IMR-90 (cell line): ENCODE results near the gene CACNA2D3.

Experiments
- CEBPB ChIP-seq: IDR thresholded peaks from 2 replicates; pipeline ENCODE4 v1.6.1; 2012; ENCODE audit warnings: low read depth, low read length, improper control_type of control experiment
- CTCF ChIP-seq: conservative IDR thresholded peaks from 2 replicates; pipeline ENCODE4 v1.5.1; 2012; ENCODE audit warnings: mild to moderate bottlenecking, low read depth, low read length, improper control_type of control experiment
- FOS ChIP-seq: fragments of 150-350 bp; IDR thresholded peaks from 2 replicates; pipeline ENCODE4 v1.6.1; 2016; ENCODE audit warnings: low read depth, low read length
- MAZ ChIP-seq: IDR thresholded peaks from 2 replicates; pipeline ENCODE4 v1.6.1; 2012; ENCODE audit warnings: low read depth, mild to moderate bottlenecking, low read length, improper control_type of control experiment, moderate library complexity, borderline replicate concordance
- POLR2A ChIP-seq: IDR thresholded peaks from 2 replicates; pipeline ENCODE4 v1.6.1; 2012; ENCODE audit warnings: mild to moderate bottlenecking, low read depth, low read length
- RAD21 ChIP-seq: IDR thresholded peaks from 2 replicates; pipeline ENCODE4 v1.6.1; 2012; ENCODE audit warnings: low read length, improper control_type of control experiment
- RCOR1 ChIP-seq: IDR thresholded peaks from 2 replicates; pipeline ENCODE4 v1.6.1; 2012; ENCODE audit warnings: mild to moderate bottlenecking, low read length, improper control_type of control experiment; ENCODE audit not compliant: insufficient replicate concordance
- USF2 ChIP-seq: fragments of 150-350 bp; IDR thresholded peaks from 2 replicates; pipeline ENCODE4 v1.6.1; 2017; ENCODE audit warnings: mild to moderate bottlenecking, antibody characterized with exemption, low read length, low read depth

- TF ChIP-seq CTCF (no peak), CEBPB (no peak), MAZ (no peak), USF2 (no peak), POLR2A (no peak), RAD21 (no peak), FOS (no peak), RCOR1 (no peak)
Observed at GRCh38 chr3:54445630-54446029, 323.3 kb downstream of the CACNA2D3 start.
